GM19452 (cell line): Measurements from ENCODE around the gene UPK1B.
"Not testable (repeated sequence)": the region's sequence is repeated elsewhere in the genome, so short reads cannot be mapped to it uniquely, and the experiment has no call there.

Experiments used
- ATAC-seq: cut with Tn5 transposase; IDR thresholded peaks from one replicate; pipeline ENCODE4 v1.9.1; 2021; ENCODE audit not compliant: unreplicated experiment

The UPK1B gene

DNA sequence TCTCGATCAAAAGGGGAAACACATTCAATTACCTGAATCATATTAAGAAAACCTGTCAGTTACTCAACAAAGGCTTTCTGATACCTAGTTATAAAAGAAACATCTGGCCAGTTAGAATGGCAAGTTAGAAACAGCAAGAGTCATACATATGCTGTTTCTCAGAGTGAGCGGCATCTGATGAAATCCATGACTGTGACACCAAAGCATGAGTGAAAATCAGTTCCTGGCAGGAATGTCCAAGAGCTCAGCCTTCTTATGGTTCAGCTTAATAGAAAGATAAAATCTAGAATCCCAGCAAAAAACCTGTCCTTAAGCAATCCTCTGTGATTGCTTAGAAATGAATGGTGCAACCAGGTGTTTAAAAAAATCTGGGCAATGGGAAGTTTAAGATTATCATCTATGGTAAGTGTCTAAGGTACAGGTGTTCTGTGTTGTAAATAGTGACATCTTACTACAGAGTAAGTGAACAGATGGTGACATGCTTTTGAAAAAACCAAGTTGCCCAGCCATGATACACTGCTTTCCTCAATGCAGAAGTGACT lies 48.5 kb downstream of the UPK1B start:
- no peak for ATAC-seq

DNA sequence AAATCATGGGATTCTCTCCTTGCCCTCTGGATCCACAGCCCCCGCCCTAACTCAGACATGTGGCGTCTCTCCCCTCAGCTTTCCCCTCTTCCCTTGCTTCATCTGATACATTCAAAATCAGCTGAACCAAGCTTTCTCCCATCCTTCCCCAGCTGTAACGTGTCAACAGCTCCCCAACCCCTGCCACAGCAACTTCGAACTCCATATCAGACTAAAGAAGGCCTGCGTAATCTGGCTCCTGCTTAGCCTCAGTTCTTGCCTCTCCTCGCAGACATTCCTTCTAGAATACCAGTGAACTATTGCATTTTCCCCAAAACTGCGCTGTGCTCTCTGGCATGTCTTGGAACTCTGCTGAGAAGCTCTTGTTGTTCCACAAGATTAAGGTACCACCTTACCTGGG lies 49.0 kb downstream of the UPK1B start:
- ATAC-seq = no peak

- no peak for ATAC-seq
Observed at GRCh38 chr3:119223511-119223910, 50.1 kb downstream of the UPK1B start.

DNA sequence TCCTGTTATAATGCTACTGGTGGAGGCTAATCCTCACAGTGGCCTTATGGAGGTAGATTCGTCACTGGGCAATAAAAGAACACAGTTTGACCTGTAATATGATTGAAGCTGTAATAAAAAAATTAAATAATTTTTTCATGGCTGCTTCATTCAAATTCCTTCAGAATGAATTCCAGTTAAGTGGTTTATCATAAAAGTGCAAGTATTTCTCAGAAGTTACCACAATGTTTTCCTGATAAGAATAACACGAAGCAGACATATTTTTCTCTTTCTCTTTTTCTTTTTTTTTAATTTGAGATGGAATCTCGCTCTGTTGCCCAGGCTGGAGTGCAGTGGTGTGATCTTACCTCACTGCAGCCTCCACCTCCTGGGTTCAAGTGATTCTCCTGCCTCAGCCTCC lies 51.7 kb downstream of the UPK1B start:
- ATAC-seq = no peak

DNA sequence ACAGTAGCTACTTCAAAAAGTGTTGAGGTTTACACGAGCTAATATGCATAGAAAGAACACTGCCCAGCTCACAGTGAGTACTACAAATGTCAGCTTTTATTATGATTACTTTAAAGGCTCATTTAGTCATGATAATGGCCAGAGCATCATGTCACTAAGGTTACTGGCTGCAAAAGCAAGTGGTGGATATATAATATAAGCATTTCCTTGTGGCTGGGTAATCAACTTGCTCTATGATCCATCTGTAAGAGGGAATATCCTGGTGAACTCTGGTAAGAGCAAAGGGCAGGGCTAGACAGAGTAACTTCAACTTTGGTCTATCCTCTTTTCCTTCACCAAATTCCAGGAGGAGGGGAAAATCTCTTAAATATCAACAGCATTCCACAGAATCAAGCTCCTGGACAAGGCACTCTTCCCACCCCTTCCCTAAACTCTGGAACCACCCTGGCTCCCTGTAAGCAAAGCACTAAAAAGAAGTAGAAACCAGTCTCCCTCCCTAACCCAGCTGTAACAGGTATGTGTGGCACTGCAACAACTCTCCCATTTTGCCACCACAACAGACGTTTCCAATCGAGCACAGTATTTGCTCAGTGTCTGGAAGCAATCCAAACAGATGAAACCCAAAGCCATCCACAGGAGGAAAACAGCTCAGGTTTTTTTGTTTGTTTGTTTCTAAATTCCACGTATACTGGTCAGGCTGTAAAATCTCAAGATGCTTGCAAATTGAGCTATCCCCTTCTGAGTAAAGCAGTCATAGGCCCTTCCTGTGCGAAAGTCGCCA lies 53.9 kb downstream of the UPK1B start:
- no peak for ATAC-seq

- ATAC-seq = no peak
Observed at GRCh38 chr3:119228373-119229145, 55.2 kb downstream of the UPK1B start.

DNA sequence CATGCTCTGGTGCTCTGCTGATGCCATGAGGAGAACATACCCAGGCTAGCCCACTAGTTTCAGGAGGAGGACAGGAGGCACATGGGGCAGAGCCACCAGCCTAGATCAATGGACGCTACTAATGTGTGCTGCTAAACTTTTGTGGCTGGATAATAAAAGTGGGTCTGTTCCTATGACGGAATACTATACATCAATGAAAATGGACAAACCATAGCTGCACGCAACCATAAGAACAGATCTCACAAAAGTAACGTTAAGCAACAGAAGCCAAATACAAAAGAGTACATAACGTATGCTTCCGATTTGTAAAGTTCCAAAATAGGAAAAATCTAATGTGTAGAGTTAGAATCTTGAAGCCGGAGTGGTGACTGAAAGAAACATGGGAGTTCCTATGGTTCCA lies 55.8 kb downstream of the UPK1B start:
- ATAC-seq = no peak

DNA sequence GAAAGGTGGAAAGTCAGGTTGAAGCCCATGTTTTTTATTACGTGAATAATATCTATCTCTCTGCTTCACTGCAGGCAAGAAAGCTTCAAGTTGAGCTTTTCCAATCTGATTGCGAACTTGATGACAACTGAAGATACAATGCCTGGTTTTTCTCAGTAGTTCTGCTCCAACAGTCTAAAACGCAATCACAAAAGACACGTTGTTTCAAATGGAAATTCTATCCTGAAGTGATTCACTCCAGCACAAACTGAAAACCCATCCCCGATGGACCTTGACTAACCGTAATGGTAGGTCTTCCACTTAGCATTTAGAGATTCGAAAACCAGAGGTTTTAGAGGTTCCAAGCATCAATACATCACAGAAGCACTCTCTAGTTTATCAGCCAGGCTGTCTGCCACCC lies 56.7 kb downstream of the UPK1B start:
- no peak for ATAC-seq

DNA sequence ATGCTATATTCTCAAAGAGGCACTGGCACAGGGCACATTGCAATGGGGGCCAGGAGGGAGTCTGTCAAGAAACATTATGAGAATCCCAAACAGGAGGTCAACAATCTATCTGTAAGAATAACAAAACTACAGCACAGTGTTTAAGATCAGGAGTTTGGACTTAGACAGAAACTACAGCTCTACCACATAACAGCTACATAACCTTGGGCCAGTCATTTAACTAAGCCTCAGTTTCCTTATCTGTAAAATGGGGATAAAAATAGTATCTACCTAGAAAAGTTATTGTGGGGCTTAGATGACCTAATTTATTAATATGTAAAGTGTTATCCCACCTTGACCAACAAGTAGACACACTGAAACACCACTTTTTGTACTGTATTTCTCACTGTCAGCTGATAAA lies 57.3 kb downstream of the UPK1B start:
- no peak for ATAC-seq

DNA sequence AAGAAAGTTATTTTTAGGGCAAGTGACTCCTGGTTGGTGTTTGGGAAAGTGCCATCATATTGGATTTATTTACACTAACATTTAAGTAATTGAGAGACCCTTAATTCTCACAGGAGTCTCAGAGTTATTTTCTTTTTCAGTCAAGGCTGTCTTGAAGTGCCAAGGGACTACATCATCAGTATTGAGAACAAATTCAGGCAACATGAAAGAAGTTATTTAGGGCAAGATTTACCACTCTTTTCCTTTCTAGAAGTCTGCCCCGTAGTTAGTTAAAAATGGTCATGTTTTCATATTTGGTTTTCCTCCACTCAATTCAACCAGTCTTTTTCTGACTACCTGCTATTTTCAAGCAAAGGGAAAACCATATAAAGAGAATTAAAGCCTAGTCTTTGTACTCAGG lies 61.2 kb downstream of the UPK1B start:
- ATAC-seq = no peak

DNA sequence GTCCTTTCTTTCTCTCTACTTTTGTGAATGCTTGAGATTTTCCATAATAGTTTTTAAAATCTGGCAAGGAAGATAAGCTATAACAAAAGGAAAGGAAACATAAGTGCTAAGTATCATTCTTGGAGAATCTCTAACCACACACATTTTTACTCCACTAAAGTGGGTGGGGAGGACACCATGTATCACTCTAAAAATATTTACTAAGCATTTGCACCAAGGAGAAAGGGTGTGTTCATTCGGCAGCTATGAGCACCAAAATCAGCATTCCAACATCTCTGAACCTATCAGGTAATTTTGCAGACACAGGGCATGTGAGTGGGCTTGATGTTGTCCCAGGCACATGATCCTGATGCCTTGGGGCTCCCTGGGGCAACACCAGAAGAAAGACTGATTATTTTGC lies 61.8 kb downstream of the UPK1B start:
- no peak for ATAC-seq

GRCh38 chr3:119236756-119237155 lies 63.4 kb downstream of the UPK1B start:
- no peak for ATAC-seq

DNA sequence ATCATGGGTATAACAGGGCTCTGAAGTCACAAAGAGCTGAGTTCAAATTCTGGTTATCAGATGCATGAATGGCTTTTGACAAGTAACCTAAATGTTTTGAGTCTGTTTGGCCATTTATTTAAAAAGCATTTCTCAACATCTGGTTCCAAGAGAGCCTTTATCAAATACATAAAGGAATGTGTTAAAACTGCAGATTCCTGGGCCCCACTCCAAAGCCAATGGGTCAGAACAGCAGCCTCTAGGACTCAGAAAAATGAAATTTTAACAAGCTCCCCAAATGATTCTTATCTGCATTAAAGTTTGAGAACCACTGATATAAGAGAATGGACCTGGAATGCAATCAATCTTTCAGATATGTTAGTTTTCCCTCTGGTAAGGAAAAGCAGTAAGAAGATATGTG lies 63.9 kb downstream of the UPK1B start:
- ATAC-seq = no peak

- ATAC-seq = no peak
Observed at GRCh38 chr3:119238363-119238762, 65.0 kb downstream of the UPK1B start.

GRCh38 chr3:119239206-119239820 lies 65.9 kb downstream of the UPK1B start:
- no peak for ATAC-seq

GRCh38 chr3:119240101-119240590 lies 66.7 kb downstream of the UPK1B start:
- ATAC-seq = peak; percentile 8

- peak; percentile 86 for ATAC-seq
Observed at GRCh38 chr3:119240591-119241434, 67.4 kb downstream of the UPK1B start, which contains the start of gene B4GALT4. Gene B4GALT4 (minus strand): TSS chr3:119240878. CDS start chr3:119230099, 10,779 bp downstream.

DNA sequence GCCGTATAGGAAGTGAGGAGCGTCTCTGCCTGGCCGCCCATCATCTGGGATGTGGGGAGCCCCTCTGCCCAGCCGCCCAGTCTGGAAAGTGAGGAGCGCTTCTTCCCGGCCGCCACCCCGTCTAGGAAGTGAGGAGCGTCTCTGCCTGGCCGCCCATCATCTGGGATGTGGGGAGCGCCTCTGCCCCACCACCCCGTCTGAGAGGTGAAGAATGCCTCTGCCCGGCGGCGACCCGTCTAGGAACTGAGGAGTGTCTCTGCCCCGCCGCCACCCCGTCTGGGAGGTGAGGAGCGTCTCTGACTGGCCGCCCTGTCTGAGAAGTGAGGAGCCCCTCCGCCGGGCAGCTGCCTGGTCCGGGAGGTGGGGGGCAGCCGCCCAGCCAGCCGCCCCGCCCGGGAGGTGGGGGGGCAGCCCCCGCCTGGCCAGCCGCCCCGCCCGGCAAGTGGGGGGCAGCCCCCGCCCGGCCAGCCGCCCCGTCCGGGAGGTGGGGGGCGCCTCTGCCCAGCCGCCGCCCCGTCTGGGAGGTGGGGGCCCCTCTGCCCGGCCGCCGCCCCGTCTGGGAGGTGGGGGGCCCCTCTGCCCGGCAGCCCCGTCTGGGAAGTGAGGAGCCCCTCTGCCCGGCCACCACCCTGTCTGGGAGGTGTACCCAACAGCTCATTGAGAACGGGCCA lies 69.1 kb downstream of the UPK1B start:
- ATAC-seq = not testable (repeated sequence)

GRCh38 chr3:119243058-119243529 lies 69.7 kb downstream of the UPK1B start:
- not testable (repeated sequence) for ATAC-seq

- ATAC-seq = no peak
Observed at GRCh38 chr3:119243712-119244111, 70.3 kb downstream of the UPK1B start.
